ENCODE results near the gene PAK4. TPM values are rescaled to one million over a fixed set of nuclear protein-coding genes. Genes with fewer than 3 reads are reported as not detected.

The PAK4 gene
- total RNA-seq, 1 donor, result 9.0 TPM

DNA sequence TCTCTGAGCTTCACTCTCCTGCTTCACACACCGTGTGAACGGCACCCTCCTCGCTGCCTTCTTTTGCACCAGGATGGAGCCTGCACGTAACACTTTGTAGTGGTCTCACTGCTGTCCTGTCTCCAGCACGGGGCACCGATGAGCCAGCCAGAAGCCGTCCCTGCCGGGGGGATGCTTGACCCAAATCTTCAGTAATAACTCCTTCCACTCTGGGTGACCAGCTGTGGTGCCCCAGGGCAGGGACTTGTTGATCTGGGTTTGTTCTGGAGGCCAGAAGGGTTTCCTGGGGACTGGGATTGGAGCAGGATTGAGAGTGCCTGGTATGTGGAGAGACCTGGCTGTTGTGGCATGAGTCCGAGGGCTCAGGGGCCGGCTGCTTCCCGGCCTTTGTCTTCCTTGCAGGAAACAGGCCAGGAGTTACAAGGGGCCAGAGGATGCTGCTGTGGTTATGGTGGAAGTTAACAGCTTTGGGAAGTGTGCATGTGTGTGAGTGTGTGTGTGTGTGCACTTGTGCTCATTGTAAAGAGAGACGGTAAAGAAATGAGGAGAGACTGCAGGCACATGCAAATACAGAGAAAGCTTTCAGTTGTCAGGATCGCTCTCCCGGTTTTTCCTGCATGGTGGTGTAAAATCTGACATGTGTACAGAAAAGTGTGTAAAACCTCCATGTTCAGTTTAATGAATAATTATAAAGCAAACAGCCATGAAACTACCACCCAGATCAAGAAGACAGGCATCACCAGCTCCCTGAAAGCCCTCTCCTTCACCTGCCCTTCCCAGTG, 18.9 kb downstream of the PAK4 start:
- DNase-seq (ENCODE audit: low read depth), result peak; percentile 57
- TF ChIP-seq, protein P1, sequence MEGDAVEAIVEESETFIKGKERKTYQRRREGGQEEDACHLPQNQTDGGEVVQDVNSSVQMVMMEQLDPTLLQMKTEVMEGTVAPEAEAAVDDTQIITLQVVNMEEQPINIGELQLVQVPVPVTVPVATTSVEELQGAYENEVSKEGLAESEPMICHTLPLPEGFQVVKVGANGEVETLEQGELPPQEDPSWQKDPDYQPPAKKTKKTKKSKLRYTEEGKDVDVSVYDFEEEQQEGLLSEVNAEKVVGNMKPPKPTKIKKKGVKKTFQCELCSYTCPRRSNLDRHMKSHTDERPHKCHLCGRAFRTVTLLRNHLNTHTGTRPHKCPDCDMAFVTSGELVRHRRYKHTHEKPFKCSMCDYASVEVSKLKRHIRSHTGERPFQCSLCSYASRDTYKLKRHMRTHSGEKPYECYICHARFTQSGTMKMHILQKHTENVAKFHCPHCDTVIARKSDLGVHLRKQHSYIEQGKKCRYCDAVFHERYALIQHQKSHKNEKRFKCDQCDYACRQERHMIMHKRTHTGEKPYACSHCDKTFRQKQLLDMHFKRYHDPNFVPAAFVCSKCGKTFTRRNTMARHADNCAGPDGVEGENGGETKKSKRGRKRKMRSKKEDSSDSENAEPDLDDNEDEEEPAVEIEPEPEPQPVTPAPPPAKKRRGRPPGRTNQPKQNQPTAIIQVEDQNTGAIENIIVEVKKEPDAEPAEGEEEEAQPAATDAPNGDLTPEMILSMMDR (IDR thresholded peaks at IDR 0.05; ENCODE audit: insufficient read depth, low read length), result no peak
- no peak overlapping the region for H3K4me3 ChIP-seq (ENCODE audit: low read depth, low read length)

GRCh38 chr19:39145180-39145953, 19.8 kb downstream of the PAK4 start:
- DNase-seq (ENCODE audit: low read depth), result no peak
- H3K4me3 ChIP-seq (ENCODE audit: low read depth, low read length), result no peak overlapping the region
- TF ChIP-seq, protein P1 (IDR thresholded peaks at IDR 0.05; ENCODE audit: insufficient read depth, low read length), result no peak

DNA sequence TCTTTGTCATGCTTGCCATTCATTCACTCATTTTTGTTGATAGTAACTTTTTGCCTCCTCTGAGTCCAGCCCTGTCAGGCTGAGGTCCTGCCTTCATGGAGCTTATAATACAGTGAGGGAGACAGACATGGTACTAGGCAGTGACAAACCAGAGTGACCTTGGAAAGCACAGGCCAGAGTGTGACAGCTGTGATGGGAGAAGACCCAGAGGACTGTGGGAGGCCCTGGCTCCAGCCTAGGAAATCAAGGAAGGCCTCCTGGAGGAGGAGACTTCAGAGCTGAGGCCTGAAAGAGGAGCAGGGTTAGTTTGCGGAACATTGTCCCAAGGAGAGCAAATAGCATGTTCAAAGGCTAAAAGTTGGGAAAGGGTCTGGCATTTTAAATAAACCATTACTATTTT, 20.5 kb downstream of the PAK4 start:
- no peak for DNase-seq (ENCODE audit: low read depth)
- TF ChIP-seq, protein P1 (IDR thresholded peaks at IDR 0.05; ENCODE audit: insufficient read depth, low read length), result no peak
- H3K4me3 ChIP-seq (ENCODE audit: low read depth, low read length), result no peak overlapping the region

DNA sequence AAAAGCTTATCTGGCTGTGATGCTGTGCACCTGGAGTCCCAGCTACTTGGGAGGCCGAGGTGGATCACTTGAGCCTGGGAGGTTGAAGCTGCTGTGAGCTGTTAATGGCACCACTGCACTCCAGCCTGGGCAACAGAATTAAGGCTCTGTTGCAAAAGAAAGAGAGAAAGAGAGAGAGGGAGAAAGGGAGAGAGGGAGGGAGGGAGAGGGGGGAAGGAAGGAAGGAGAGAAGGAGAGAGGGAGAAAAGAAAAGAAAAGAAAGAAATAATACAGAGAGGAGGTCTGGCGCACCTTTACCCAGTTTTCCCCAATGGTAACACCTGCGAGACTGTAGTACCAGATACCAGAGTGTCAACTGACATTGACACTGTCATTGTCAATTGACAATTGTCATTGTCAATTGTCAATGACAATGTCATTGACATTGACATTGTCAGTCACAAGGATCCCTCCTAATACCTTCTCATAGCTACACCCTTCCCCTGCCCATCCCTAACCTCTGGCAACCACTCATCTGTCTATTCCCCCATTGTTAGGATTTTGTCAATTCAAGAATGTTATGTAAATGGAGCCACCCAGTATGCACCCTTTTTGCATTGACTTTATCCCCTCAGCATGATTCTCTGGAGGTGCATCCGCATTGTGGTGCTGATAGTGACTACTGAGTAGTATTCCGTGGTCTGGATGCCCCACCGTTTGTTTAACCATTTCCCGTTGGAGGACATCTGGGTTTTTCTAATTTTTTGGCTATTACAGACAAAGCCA, 21.3 kb downstream of the PAK4 start:
- TF ChIP-seq, protein P1 (IDR thresholded peaks at IDR 0.05; ENCODE audit: insufficient read depth, low read length), result no peak
- no peak overlapping the region for H3K4me3 ChIP-seq (ENCODE audit: low read depth, low read length)
- no peak for DNase-seq (ENCODE audit: low read depth)

DNA sequence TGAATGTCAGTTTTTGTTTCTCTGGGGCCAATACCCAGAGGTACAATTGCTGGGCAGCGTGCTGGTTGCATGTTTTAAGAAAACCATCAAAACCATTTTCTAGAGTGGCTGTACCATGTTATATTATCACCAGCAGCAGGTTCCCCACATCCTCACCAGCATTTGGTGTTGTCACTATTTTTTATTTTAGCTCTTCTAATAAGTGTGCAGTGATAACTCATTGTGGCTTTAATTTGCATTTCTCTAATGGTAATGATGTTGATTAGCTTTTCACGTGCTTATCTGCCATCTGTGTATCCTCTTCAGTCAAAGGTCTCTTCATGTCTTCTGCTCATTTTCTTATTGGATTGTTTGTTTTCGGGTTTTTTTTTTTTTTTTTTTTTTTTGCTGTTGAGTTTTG, 21.9 kb downstream of the PAK4 start:
- TF ChIP-seq, protein P1 (IDR thresholded peaks at IDR 0.05; ENCODE audit: insufficient read depth, low read length), result no peak
- DNase-seq (ENCODE audit: low read depth), result no peak
- no peak overlapping the region for H3K4me3 ChIP-seq (ENCODE audit: low read depth, low read length)

DNA sequence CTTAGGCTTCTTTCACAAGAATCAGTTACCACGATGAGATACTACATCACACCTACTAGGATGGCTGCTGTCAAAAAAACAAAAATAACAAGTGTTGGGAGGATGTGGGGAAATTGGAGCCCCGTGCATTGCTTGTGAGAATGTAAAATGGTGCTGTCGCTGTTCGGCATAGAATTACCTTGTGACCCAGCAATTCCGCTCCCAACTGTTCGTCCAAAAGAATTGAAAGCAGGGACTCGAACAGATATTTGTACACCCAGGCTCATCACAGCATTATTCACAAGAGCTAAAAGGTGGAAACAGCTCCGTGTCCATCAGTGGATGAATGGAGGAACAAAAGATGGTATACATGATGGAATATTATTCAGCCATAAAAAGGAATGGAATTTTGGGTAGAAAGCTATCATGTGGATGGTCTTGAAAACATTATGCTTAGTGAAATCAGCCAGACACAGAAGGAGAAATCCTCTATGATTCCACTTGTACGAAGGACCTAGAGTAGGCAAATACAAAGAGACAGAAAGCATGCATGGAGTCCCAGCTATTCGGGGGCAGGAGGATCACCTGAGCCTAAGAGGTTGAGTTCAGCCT, 23.4 kb downstream of the PAK4 start:
- TF ChIP-seq, protein P1 (IDR thresholded peaks at IDR 0.05; ENCODE audit: insufficient read depth, low read length), result no peak
- DNase-seq (ENCODE audit: low read depth), result no peak

More for the DNA sequence above, 23.4 kb downstream of the PAK4 start:
- H3K4me3 ChIP-seq (ENCODE audit: low read depth, low read length), result no peak overlapping the region

Measured in fibroblast of the aortic adventitia (primary cell).